SK-N-SH (cell line): ENCODE results near the gene CBX8. TPM values are rescaled to one million over a fixed set of nuclear protein-coding genes. Genes with fewer than 3 reads are reported as not detected.

ENCODE experiments used
- CTCF ChIA-PET: fragments of 300-600, 350-600 bp; formaldehyde crosslinking; extraction: SDS; loops from one replicate; lab custom pipeline; 2021; lab: Yijun Ruan, JAX
- POLR2A ChIA-PET: fragments of 350-600 bp; sonication (Branson Sonifier 250); formaldehyde crosslinking; extraction: SDS; loops from one replicate; lab custom pipeline; 2020; ENCODE audit warnings: antibody characterized with exemption, inconsistent platforms; lab: Yijun Ruan, JAX
- DNase-seq: peaks from one replicate; pipeline ENCODE4 v3.0.0; 2012
- H2AFZ ChIP-seq: fragments of 200-600 bp; sonication (generic); 2 replicates; pipeline ENCODE4 v1.8.1; 2016; ENCODE audit warnings: antibody characterized with exemption, mild to moderate bottlenecking, low read depth
- H3F3A ChIP-seq: fragments of 200-600 bp; sonication (generic); replicated peaks from 2 replicates; pipeline ENCODE3; 2016; ENCODE audit warnings: antibody characterized with exemption, mild to moderate bottlenecking; ENCODE audit not compliant: insufficient read depth
- H3K27ac ChIP-seq, 2 experiments: fragments of 200-500 bp in 1 of 2; fragments of 200-600 bp in 1 of 2; sonication (Bioruptor generic) in 1 of 2; sonication (generic), shearing (Covaris generic) in 1 of 2; 2 replicates each; pipeline versions ENCODE4 v1.5.1 to v1.6.1; 2014 to 2016; ENCODE audit warnings: low read depth in 2 of 2, inconsistent platforms in 1 of 2, low read length in 1 of 2, mild to moderate bottlenecking in 1 of 2, mixed read lengths in 1 of 2
- H3K27me3 ChIP-seq: fragments of 200-600 bp; sonication (generic), shearing (Covaris generic); 2 replicates; pipeline ENCODE4 v1.6.1; 2016; ENCODE audit warnings: mixed run types; ENCODE audit not compliant: insufficient read depth
- H3K36me3 ChIP-seq, 2 experiments: fragments of 200-500 bp in 1 of 2; fragments of 200-600 bp in 1 of 2; sonication (Bioruptor generic) in 1 of 2; sonication (generic) in 1 of 2; replicated peaks in 1 of 2; 2 replicates each; pipeline versions ENCODE3 to v1.5.1; 2014 to 2016; ENCODE audit warnings: low read length in 1 of 2, mild to moderate bottlenecking in 1 of 2; ENCODE audit not compliant: insufficient read depth in 2 of 2, control insufficient read depth in 1 of 2
- H3K4me1 ChIP-seq, 2 experiments: fragments of 200-500 bp in 1 of 2; fragments of 200-600 bp in 1 of 2; sonication (Bioruptor generic) in 1 of 2; sonication (generic), shearing (Covaris generic) in 1 of 2; 2 replicates each; pipeline versions ENCODE4 v1.5.1 to v1.6.1; 2014 to 2016; ENCODE audit warnings: low read depth in 1 of 2, low read length in 1 of 2, mixed run types in 1 of 2; ENCODE audit not compliant: insufficient read depth in 2 of 2, control insufficient read depth in 1 of 2
- H3K4me2 ChIP-seq: fragments of 200-600 bp; sonication (generic), shearing (Covaris generic); 2 replicates; pipeline ENCODE4 v1.6.1; 2017; ENCODE audit warnings: mixed run types
- H3K4me3 ChIP-seq, 2 experiments: fragments of 200-500 bp in 1 of 2; fragments of 200-600 bp in 1 of 2; sonication (Bioruptor generic) in 1 of 2; sonication (generic), shearing (Covaris generic) in 1 of 2; 2 replicates each; pipeline versions ENCODE4 v1.5.1 to v1.8.1; 2014 to 2016; ENCODE audit warnings: low read depth in 2 of 2, inconsistent platforms in 1 of 2, low read length in 1 of 2, mild to moderate bottlenecking in 1 of 2, mixed read lengths in 1 of 2, moderate library complexity in 1 of 2
- H3K79me2 ChIP-seq: fragments of 200-600 bp; sonication (generic); 2 replicates; pipeline ENCODE4 v1.8.1; 2017; ENCODE audit warnings: mild to moderate bottlenecking; ENCODE audit not compliant: insufficient read depth
- H3K9ac ChIP-seq: fragments of 200-600 bp; sonication (generic); 2 replicates; pipeline ENCODE4 v1.6.1; 2017; ENCODE audit warnings: mixed run types
- H3K9me2 ChIP-seq: fragments of 200-600 bp; sonication (generic); 2 replicates; pipeline ENCODE4 v1.6.1; 2017; ENCODE audit warnings: mixed run types
- H3K9me3 ChIP-seq: fragments of 200-600 bp; sonication (generic); 2 replicates; pipeline ENCODE4 v1.6.1; 2017; ENCODE audit warnings: mixed run types, mild to moderate bottlenecking, moderate library complexity
- H4K20me1 ChIP-seq: fragments of 200-600 bp; sonication (generic); 2 replicates; pipeline ENCODE4 v1.6.1; 2017; ENCODE audit warnings: mild to moderate bottlenecking, mixed run types; ENCODE audit not compliant: insufficient read depth
- CHD2 ChIP-seq: fragments of 150-350 bp; IDR thresholded peaks from 2 replicates; pipeline ENCODE4 v1.6.1; 2018; ENCODE audit warnings: low read length; ENCODE audit not compliant: partially characterized antibody
- EP300 ChIP-seq, 2 experiments: IDR thresholded peaks; 2 replicates each; pipeline versions ENCODE4 v1.4.0 to v1.6.1; 2012; ENCODE audit warnings: borderline replicate concordance in 1 of 2, low read depth in 1 of 2, low read length in 1 of 2
- FOXJ3 ChIP-seq: sonication (generic); formaldehyde crosslinking; IDR thresholded peaks from 2 replicates; pipeline ENCODE4 v1.5.1; 2020; ENCODE audit warnings: mild to moderate bottlenecking, missing genetic modification reagents
- FOXM1 ChIP-seq: IDR thresholded peaks from 2 replicates; pipeline ENCODE4 v1.4.0; 2012; ENCODE audit warnings: low read depth, mild to moderate bottlenecking
- GABPA ChIP-seq: IDR thresholded peaks from 2 replicates; pipeline ENCODE4 v1.4.0; 2012; ENCODE audit warnings: low read depth, mild to moderate bottlenecking
- JUND ChIP-seq: IDR thresholded peaks from 2 replicates; pipeline ENCODE4 v1.4.0; 2012
- MEF2A ChIP-seq: IDR thresholded peaks from 2 replicates; pipeline ENCODE4 v1.4.0; 2012; ENCODE audit warnings: low read depth, borderline replicate concordance
- MXI1 ChIP-seq: IDR thresholded peaks from 2 replicates; pipeline ENCODE4 v1.6.1; 2012; ENCODE audit warnings: mild to moderate bottlenecking, low read depth, low read length, improper control_type of control experiment
- NFIC ChIP-seq: IDR thresholded peaks from 2 replicates; pipeline ENCODE4 v1.4.0; 2012; ENCODE audit warnings: borderline replicate concordance
- NRF1 ChIP-seq: IDR thresholded peaks from 2 replicates; pipeline ENCODE4 v1.6.1; 2012; ENCODE audit warnings: low read depth, mild to moderate bottlenecking, low read length
- POLR2AphosphoS5 ChIP-seq: IDR thresholded peaks from 2 replicates; pipeline ENCODE4 v1.6.1; 2012; ENCODE audit warnings: low read depth, low read length
- RFX5 ChIP-seq: IDR thresholded peaks from 2 replicates; pipeline ENCODE4 v1.6.1; 2012; ENCODE audit warnings: mild to moderate bottlenecking, improper control_type of control experiment, low read length
- SIN3A ChIP-seq: IDR thresholded peaks from 2 replicates; pipeline ENCODE4 v1.6.1; 2012; ENCODE audit warnings: low read depth, mild to moderate bottlenecking, low read length, moderate library complexity, borderline replicate concordance
- SMC3 ChIP-seq: IDR thresholded peaks from 2 replicates; pipeline ENCODE4 v1.6.1; 2012; ENCODE audit warnings: low read depth, low read length, improper control_type of control experiment
- TAF1 ChIP-seq: IDR thresholded peaks from 2 replicates; pipeline ENCODE4 v1.6.1; 2012; ENCODE audit warnings: low read depth, mild to moderate bottlenecking, low read length, moderate library complexity, borderline replicate concordance
- YY1 ChIP-seq: IDR thresholded peaks from 2 replicates; pipeline ENCODE4 v1.4.0; 2012; ENCODE audit warnings: low read depth, mild to moderate bottlenecking
- WGBS: methylation state at CpG from one replicate; pipeline ENCODE4 v1.1.6; 2017; ENCODE audit warnings: low lambda C conversion rate; 5-methylcytosine and 5-hydroxymethylcytosine counted together
- polyA plus RNA-seq, 3 experiments: library from polyadenylated mRNA; depleted of rRNA; stranded (reverse); fragments of >200 nt; gene quantifications; 2 replicates each; pipeline ENCODE4 v1.2.3, GENCODE V29; 2012
- TF ChIP-seq, protein P1 (sequence below): IDR thresholded peaks from 2 replicates; pipeline ENCODE4 v1.4.0; 2012; ENCODE audit warnings: low read depth
- TF ChIP-seq, protein P2 (sequence below): fragments of 150-350 bp; IDR thresholded peaks from 2 replicates; pipeline ENCODE4 v1.6.1; 2016; ENCODE audit warnings: mild to moderate bottlenecking, low read depth, low read length
- TF ChIP-seq, protein P3 (sequence below): IDR thresholded peaks from 2 replicates; pipeline ENCODE4; 2012
- TF ChIP-seq, protein P4 (sequence below): IDR thresholded peaks from 2 replicates; pipeline ENCODE4 v1.4.0; 2012; ENCODE audit warnings: low read depth, borderline replicate concordance
- TF ChIP-seq, protein P5 (sequence below): IDR thresholded peaks from 2 replicates; pipeline ENCODE4 v1.4.0; 2012; ENCODE audit warnings: low read depth, borderline replicate concordance
- TF ChIP-seq, protein P6 (sequence below): fragments of 150-350 bp; IDR thresholded peaks from 2 replicates; pipeline ENCODE4 v1.6.1; 2017; ENCODE audit warnings: antibody characterized with exemption, low read length, low read depth, borderline replicate concordance

The CBX8 gene
- 2.1 and 2.9 TPM in 2 replicates for polyA plus RNA-seq (2012; rRNA removed)
- polyA plus RNA-seq (2012; cell fraction: cytosol; rRNA removed), result 2.0 and 2.8 TPM in 2 replicates
- polyA plus RNA-seq (2012; cell fraction: nucleus; rRNA removed), result 6.1 and 6.5 TPM in 2 replicates

DNA sequence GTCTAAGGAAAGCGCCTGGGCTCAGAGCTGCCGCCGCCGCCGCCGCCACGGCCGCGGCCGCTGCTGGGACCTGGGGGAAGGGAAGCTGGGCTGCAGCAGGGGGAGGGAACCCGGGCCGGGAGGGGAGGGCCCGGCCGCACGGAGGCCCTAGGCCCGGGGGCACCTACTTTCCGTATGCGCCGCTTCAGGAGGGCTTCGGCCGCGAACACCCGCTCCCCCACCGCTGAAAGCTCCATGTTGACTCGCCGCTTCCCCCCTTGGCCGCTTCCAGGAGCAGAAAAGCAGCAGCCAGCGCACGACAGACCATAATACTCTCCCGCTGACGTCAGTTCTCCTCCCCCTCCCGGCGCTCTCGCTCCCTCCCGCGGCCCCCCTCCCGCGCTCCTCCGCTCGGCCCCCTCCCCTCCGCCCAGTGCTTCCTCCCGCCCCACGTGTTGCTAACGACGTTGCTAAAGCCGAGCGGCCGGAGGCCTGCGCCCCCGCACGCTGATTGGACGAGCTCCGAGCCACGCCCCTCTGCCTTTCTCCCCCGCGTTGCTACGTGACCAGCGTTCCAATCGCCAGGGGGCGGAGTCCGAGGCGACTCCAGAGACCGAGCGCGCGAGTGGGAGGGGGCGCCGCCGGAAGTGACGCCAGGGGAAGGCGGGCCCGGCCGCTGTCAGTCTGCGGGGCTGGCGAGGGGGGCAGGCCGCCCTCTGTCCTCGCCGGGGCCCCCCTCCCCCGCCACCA is at the start of gene CBX8:
CBX8 (minus strand) TSS at position 315 of the 729 bp plus-strand sequence; CDS start at position 236, 79 bp downstream.
- H3K9me3 ChIP-seq, result no peaks in the 10 kb centered on the region
- H3K27me3 ChIP-seq, result 0 out of 2 replicates have a peak, but pooled peaks cover 3% of the 10 kb centered on the region
- peak within 1 kb of the TSS; percentile 97 for H3K4me2 ChIP-seq
- DNase-seq, result peak; percentile 100
- CTCF ChIA-PET, result interaction anchor here (0.6 to 9.7 kb wide), 15 partner anchors 8 to 438 kb away, joined by 3 to 146 read pairs (median 6); partner anchors contain the start of gene CBX4
- 2% methylated on average over 45 of the region's 79 CpGs for WGBS
- peaks cover 23 to 43% of the 10 kb centered on the region in 2 experiments; a peak in 3 of 4 replicates for H3K4me1 ChIP-seq
- TF ChIP-seq FOXM1, result no peak
- TF ChIP-seq MXI1, result peak; percentile 82
- TF ChIP-seq, protein P1, sequence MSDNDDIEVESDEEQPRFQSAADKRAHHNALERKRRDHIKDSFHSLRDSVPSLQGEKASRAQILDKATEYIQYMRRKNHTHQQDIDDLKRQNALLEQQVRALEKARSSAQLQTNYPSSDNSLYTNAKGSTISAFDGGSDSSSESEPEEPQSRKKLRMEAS, result peak; percentile 77; the same call in 1 of the 2 replicates
- TF ChIP-seq TAF1, result peak; percentile 84
- TF ChIP-seq, protein P2, sequence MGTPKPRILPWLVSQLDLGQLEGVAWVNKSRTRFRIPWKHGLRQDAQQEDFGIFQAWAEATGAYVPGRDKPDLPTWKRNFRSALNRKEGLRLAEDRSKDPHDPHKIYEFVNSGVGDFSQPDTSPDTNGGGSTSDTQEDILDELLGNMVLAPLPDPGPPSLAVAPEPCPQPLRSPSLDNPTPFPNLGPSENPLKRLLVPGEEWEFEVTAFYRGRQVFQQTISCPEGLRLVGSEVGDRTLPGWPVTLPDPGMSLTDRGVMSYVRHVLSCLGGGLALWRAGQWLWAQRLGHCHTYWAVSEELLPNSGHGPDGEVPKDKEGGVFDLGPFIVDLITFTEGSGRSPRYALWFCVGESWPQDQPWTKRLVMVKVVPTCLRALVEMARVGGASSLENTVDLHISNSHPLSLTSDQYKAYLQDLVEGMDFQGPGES, result peak; percentile 85
- TF ChIP-seq, protein P3, sequence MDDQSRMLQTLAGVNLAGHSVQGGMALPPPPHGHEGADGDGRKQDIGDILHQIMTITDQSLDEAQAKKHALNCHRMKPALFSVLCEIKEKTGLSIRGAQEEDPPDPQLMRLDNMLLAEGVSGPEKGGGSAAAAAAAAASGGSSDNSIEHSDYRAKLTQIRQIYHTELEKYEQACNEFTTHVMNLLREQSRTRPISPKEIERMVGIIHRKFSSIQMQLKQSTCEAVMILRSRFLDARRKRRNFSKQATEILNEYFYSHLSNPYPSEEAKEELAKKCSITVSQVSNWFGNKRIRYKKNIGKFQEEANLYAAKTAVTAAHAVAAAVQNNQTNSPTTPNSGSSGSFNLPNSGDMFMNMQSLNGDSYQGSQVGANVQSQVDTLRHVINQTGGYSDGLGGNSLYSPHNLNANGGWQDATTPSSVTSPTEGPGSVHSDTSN, result peak; percentile 99
- TF ChIP-seq YY1, result peak; percentile 66; the same call in 1 of the 2 replicates
- no peak for TF ChIP-seq JUND
- peak; percentile 58 for TF ChIP-seq NRF1
- no peak for TF ChIP-seq NFIC
- TF ChIP-seq, protein P4, sequence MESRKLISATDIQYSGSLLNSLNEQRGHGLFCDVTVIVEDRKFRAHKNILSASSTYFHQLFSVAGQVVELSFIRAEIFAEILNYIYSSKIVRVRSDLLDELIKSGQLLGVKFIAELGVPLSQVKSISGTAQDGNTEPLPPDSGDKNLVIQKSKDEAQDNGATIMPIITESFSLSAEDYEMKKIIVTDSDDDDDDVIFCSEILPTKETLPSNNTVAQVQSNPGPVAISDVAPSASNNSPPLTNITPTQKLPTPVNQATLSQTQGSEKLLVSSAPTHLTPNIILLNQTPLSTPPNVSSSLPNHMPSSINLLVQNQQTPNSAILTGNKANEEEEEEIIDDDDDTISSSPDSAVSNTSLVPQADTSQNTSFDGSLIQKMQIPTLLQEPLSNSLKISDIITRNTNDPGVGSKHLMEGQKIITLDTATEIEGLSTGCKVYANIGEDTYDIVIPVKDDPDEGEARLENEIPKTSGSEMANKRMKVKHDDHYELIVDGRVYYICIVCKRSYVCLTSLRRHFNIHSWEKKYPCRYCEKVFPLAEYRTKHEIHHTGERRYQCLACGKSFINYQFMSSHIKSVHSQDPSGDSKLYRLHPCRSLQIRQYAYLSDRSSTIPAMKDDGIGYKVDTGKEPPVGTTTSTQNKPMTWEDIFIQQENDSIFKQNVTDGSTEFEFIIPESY, result 0 out of 2 replicates have a peak, but pooled peaks have one; percentile 17
- TF ChIP-seq FOXJ3 (CRISPR knock-in tag), result no peak
- 0 out of 2 replicates have a peak, but pooled peaks have one; percentile 34 for TF ChIP-seq SIN3A
- TF ChIP-seq POLR2AphosphoS5, result peak; percentile 83
- peak; percentile 88 for TF ChIP-seq GABPA
- TF ChIP-seq RFX5, result peak; percentile 89
- peak; percentile 36 to 63; a peak in 2 of 4 replicates for TF ChIP-seq EP300 (IDR thresholded peaks at IDR 0.05; ENCODE audit: borderline replicate concordance in 1 of 2, low read depth in 1 of 2, low read length in 1 of 2)
- TF ChIP-seq, protein P5, sequence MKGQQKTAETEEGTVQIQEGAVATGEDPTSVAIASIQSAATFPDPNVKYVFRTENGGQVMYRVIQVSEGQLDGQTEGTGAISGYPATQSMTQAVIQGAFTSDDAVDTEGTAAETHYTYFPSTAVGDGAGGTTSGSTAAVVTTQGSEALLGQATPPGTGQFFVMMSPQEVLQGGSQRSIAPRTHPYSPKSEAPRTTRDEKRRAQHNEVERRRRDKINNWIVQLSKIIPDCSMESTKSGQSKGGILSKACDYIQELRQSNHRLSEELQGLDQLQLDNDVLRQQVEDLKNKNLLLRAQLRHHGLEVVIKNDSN, result peak; percentile 74
- TF ChIP-seq, protein P6, sequence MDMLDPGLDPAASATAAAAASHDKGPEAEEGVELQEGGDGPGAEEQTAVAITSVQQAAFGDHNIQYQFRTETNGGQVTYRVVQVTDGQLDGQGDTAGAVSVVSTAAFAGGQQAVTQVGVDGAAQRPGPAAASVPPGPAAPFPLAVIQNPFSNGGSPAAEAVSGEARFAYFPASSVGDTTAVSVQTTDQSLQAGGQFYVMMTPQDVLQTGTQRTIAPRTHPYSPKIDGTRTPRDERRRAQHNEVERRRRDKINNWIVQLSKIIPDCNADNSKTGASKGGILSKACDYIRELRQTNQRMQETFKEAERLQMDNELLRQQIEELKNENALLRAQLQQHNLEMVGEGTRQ, result peak; percentile 49
- no peak for TF ChIP-seq MEF2A
- TF ChIP-seq CHD2, result peak; percentile 34
- 0 out of 2 replicates have a peak, but pooled peaks have one; percentile 10 for TF ChIP-seq SMC3
- POLR2A ChIA-PET, result interaction anchor here (0.6 to 3.3 kb wide), 12 partner anchors 10 to 305 kb away, joined by 3 to 50 read pairs (median 6); partner anchors contain the start of genes CBX2, CBX4 and GAA
- H2AFZ ChIP-seq, result peak within 1 kb of the TSS; percentile 75; the same call in 1 of the 2 replicates
- peaks cover 0 to 24% of the 10 kb centered on the region in 2 experiments for H3K36me3 ChIP-seq
- peaks cover 11% of the 10 kb centered on the region; the same call in 1 of the 2 replicates for H4K20me1 ChIP-seq
- peak within 1 kb of the TSS; percentile 79 to 85 for H3K4me3 ChIP-seq
- peak within 1 kb of the TSS; percentile 82 to 98; a peak in 3 of 4 replicates for H3K27ac ChIP-seq
- no peaks in the 10 kb centered on the region for H3K9me2 ChIP-seq
- H3K79me2 ChIP-seq, result peaks cover 18% of the 10 kb centered on the region
- peaks cover 4% of the 10 kb centered on the region for H3F3A ChIP-seq
- peak within 1 kb of the TSS; percentile 83 for H3K9ac ChIP-seq
